DOHH2 (cell line): ENCODE results near the gene MYH11.

Experiments
- CTCF ChIP-seq: fragments of 200-600 bp; sonication (generic); IDR thresholded peaks from one replicate; pipeline ENCODE4 v1.5.1; 2014; ENCODE audit warnings: antibody characterized with exemption, mild to moderate bottlenecking, low read depth, low read length; ENCODE audit not compliant: poor library complexity, severe bottlenecking
- EZH2phosphoT487 ChIP-seq: fragments of 200-600 bp; sonication (generic); IDR thresholded peaks from 2 replicates; pipeline ENCODE4 v1.6.1; 2017; ENCODE audit warnings: borderline replicate concordance, mild to moderate bottlenecking, antibody characterized with exemption, low read length, moderate library complexity, mixed read lengths

DNA sequence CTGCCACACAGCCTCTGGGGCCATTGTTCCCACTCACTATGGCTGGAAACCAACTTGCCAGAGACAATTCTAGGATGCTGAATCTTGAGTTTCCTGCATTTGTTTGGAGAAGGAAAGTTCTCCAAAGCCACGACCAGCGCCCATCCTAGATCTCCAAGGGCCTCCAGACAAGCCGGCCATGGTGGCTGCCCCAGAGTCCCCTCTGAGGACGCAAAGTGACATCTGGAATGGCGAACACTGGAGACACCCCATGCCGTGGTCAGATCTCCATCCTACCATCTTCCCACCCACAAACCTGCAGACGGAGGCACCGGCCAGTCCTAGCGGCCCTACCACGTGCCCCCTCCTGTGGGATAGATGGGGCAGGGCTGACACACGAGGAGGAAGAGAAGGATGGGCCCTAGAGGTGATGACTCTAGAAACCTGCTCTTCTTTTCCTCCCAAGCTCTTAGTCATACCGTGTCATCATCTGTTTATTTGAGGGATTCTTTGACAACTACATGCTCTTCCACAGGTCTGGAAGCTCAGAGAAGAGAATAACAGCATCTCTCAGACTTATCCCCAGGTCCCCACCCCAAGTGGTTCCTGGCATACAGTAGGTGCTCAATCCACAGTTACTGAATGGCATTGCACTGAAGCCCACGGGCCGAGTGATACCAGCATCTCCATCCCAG lies 71.3 kb downstream of the MYH11 start:
- TF ChIP-seq CTCF (no peak), EZH2phosphoT487 (no peak)
